CD4-positive, alpha-beta T cell (primary cell): ENCODE measurements around the gene C12orf50. TPM values are rescaled to one million over a fixed set of nuclear protein-coding genes. Genes with fewer than 3 reads are reported as not detected.

Experiments used
- ATAC-seq: fragments of 200-7000 bp; cut with Tn5 transposase; one replicate; pipeline ENCODE4 v1.10.0; 2022; ENCODE audit warnings: mild to moderate bottlenecking; ENCODE audit not compliant: poor library complexity
- CTCF ChIA-PET: fragments of 350-600 bp; sonication (Branson Sonifier 250); formaldehyde crosslinking; loops from one replicate; lab custom pipeline; 2021; ENCODE audit warnings: antibody characterized with exemption, inconsistent platforms; lab: Charles Lee
- POLR2A ChIA-PET: fragments of 350-600 bp; sonication (Branson Sonifier 250); formaldehyde crosslinking; loops from one replicate; lab custom pipeline; 2021; ENCODE audit warnings: antibody characterized with exemption, inconsistent platforms; lab: Charles Lee
- DNase-seq, 14 experiments: peaks; one replicate each; pipeline ENCODE4 v3.0.0-alpha.2; 2013 to 2020; ENCODE audit warnings: mixed read lengths in 2 of 14
- H3K27ac ChIP-seq, 2 donors: one replicate each; pipeline versions ENCODE4 v1.5.1 to v1.7.0; 2013; ENCODE audit warnings: low read length in 2 of 2, low read depth in 1 of 2, mild to moderate bottlenecking in 1 of 2
- H3K27me3 ChIP-seq, 2 experiments: 1 replicate in 1 of 2; 2 replicates in 1 of 2; pipeline versions ENCODE4 v1.6.1 to v1.7.0; 2013; ENCODE audit warnings: low read length in 2 of 2, control low read depth in 1 of 2, mild to moderate bottlenecking in 1 of 2, moderate library complexity in 1 of 2; ENCODE audit not compliant: insufficient read depth in 2 of 2, control insufficient read depth in 1 of 2
- H3K36me3 ChIP-seq: one replicate; pipeline ENCODE4 v1.6.1; 2013; ENCODE audit warnings: low read length, control low read depth; ENCODE audit not compliant: insufficient read depth
- H3K4me1 ChIP-seq: one replicate; pipeline ENCODE4 v1.6.1; 2013; ENCODE audit warnings: low read length, control low read depth; ENCODE audit not compliant: insufficient read depth
- H3K4me3 ChIP-seq: one replicate; pipeline ENCODE4 v1.5.1; 2013; ENCODE audit warnings: mild to moderate bottlenecking, low read length, moderate library complexity
- H3K9me3 ChIP-seq, 2 experiments: 1 replicate in 1 of 2; 2 replicates in 1 of 2; pipeline versions ENCODE4 v1.6.1 to v1.7.0; 2013; ENCODE audit warnings: low read length in 2 of 2, mild to moderate bottlenecking in 2 of 2, control low read depth in 1 of 2, moderate library complexity in 1 of 2; ENCODE audit not compliant: control insufficient read depth in 1 of 2, insufficient read depth in 1 of 2
- H3K27ac Mint-ChIP-seq: one replicate; pipeline ENCODE4 v1.8.0; 2020; ENCODE audit warnings: mixed read lengths
- H3K27me3 Mint-ChIP-seq: one replicate; pipeline ENCODE4 v1.8.0; 2021; ENCODE audit warnings: mixed read lengths
- H3K36me3 Mint-ChIP-seq: one replicate; pipeline ENCODE4 v1.8.0; 2021; ENCODE audit warnings: low read depth, mixed read lengths
- H3K4me1 Mint-ChIP-seq: one replicate; pipeline ENCODE4 v1.8.0; 2021; ENCODE audit warnings: low read depth, mixed read lengths
- H3K4me3 Mint-ChIP-seq: one replicate; pipeline ENCODE4 v1.8.0; 2020; ENCODE audit warnings: mild to moderate bottlenecking, mixed read lengths
- H3K9me3 Mint-ChIP-seq: one replicate; pipeline ENCODE4 v1.8.0; 2020; ENCODE audit warnings: mixed read lengths
- CTCF ChIP-seq: fragments of 200-600 bp; IDR thresholded peaks from one replicate; pipeline ENCODE4 v1.8.0; 2022; ENCODE audit warnings: antibody characterized with exemption, mild to moderate bottlenecking
- intact Hi-C, 2 experiments: fragments of 100-400 bp; cut with DNase I in 1 of 2; cut with micrococcal nuclease in 1 of 2; formaldehyde crosslinking; loops; one replicate each; pipeline versions ENCODE4 v1.15.1 to v1.9.0; 2023 to 2025; cut with DNase I, micrococcal nuclease
- total RNA-seq, 174 experiments: library from RNA in 2 of 174; stranded (reverse) in 2 of 174; gene quantifications; one replicate each; pipeline ENCODE4 v1.2.3 and lab custom pipeline; 2021 to 2026

Gene C12orf50
- total RNA-seq, 2 experiments from 2014 or later: 0.17 TPM; not detected in 1

DNA sequence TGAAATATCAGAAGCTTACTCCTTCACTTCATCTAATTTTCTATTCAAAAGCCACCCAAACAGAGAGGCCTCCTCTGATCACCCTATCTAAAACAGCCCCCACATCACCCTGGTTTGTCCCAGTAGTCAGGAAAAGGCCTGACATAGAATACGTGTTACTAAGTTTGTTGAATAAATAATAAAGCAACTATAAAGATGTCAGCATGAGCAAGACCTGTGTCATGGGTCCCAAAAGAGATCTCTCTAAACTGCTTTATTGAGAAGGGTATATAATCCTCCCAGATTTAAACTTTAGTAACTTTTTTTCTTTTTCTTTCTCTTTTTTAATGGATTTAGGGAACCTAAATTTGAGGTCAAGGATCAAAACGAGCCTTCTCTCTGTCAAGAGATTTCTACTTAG is 27.4 kb upstream of the C12orf50 start:
- Mint-ChIP-seq H3K27me3 (no peaks in the 10 kb centered on the region), H3K4me1 (no peaks in the 10 kb centered on the region), H3K27ac (peak overlapping the region; percentile 19), H3K36me3 (peaks cover 75% of the 10 kb centered on the region), H3K4me3 (no peak overlapping the region), H3K9me3 (no peaks in the 10 kb centered on the region)
- Histone ChIP-seq H3K4me3 (no peak overlapping the region), H3K9me3 (no peaks in the 10 kb centered on the region), H3K27ac (no peak overlapping the region), H3K27me3 (no peaks in the 10 kb centered on the region), H3K4me1 (no peaks in the 10 kb centered on the region), H3K36me3 (peaks cover 32% of the 10 kb centered on the region)
- ChIA-PET CTCF (no interaction called here), POLR2A (no interaction called here)
- ATAC-seq (no peak), DNase-seq (no peak)
- intact Hi-C loops: no loop called here
- TF ChIP-seq CTCF: no peak

GRCh38 chr12:88052686-88053085 is 23.5 kb upstream of the C12orf50 start:
- no peak overlapping the region for H3K27ac Mint-ChIP-seq
- H3K4me3 ChIP-seq: no peak overlapping the region
- H3K4me1 Mint-ChIP-seq: no peaks in the 10 kb centered on the region
- H3K4me3 Mint-ChIP-seq: no peak overlapping the region
- ATAC-seq (no peak), DNase-seq (peak in 4 of 14 experiments; percentile 16 to 25 (median 24))
- no peak for TF ChIP-seq CTCF
- H3K9me3 ChIP-seq: no peaks in the 10 kb centered on the region
- H3K27ac ChIP-seq: no peak overlapping the region
- H3K4me1 ChIP-seq: no peaks in the 10 kb centered on the region
- H3K36me3 ChIP-seq: peaks cover 46% of the 10 kb centered on the region
- H3K27me3 ChIP-seq: no peaks in the 10 kb centered on the region
- CTCF ChIA-PET: interaction anchor here (0.6 kb wide), 1 partner anchor 1270 kb away, joined by 3 read pairs; no protein-coding TSS in a partner anchor
- peaks cover 64% of the 10 kb centered on the region for H3K36me3 Mint-ChIP-seq
- POLR2A ChIA-PET: no interaction called here
- H3K27me3 Mint-ChIP-seq: no peaks in the 10 kb centered on the region
- H3K9me3 Mint-ChIP-seq: no peaks in the 10 kb centered on the region
- intact Hi-C loops: no loop called here

- intact Hi-C loops: no loop called here
- Histone ChIP-seq H3K27me3 (no peaks in the 10 kb centered on the region), H3K9me3 (no peaks in the 10 kb centered on the region), H3K4me1 (no peaks in the 10 kb centered on the region), H3K4me3 (no peak overlapping the region), H3K27ac (no peak overlapping the region), H3K36me3 (peaks cover 57% of the 10 kb centered on the region)
- Mint-ChIP-seq H3K36me3 (peaks cover 65% of the 10 kb centered on the region), H3K9me3 (no peaks in the 10 kb centered on the region), H3K4me1 (peaks cover 32% of the 10 kb centered on the region), H3K27ac (no peak overlapping the region), H3K4me3 (no peak overlapping the region), H3K27me3 (no peaks in the 10 kb centered on the region)
- no peak for DNase-seq
- POLR2A ChIA-PET: interaction anchor here (1.6 kb wide), 1 partner anchor 9 kb away, joined by 5 read pairs; a partner anchor contains a TSS
- CTCF ChIA-PET: no interaction called here
- no peak for TF ChIP-seq CTCF
- ATAC-seq: no peak
These were observed 14.8 kb upstream of the C12orf50 start for GRCh38 chr12:88044035-88044434.
